K562 (cell line): ENCODE results near the gene ACTR5.

ENCODE experiments used
- AFF4 ChIP-seq: sonication (generic); formaldehyde crosslinking; IDR thresholded peaks from 2 replicates; pipeline ENCODE4 v1.8.0; 2023; ENCODE audit warnings: mild to moderate bottlenecking, missing genetic modification reagents
- GTF2A2 ChIP-seq: IDR thresholded peaks from 2 replicates; pipeline ENCODE4 v1.6.1; 2016; ENCODE audit warnings: mild to moderate bottlenecking, missing genetic modification characterization, missing compliant biosample characterization
- MLLT1 ChIP-seq, 2 experiments: fragments of 450-650 bp; IDR thresholded peaks; 2 replicates each; pipeline ENCODE4 v1.6.1; 2016
- SAP30 ChIP-seq: fragments of 200-600 bp; sonication (generic); IDR thresholded peaks from 2 replicates; pipeline ENCODE4 v1.6.1; 2012; ENCODE audit warnings: borderline replicate concordance, low read depth, mild to moderate bottlenecking, moderate library complexity, low read length, control low read depth, inconsistent platforms; ENCODE audit not compliant: insufficient read depth, poor library complexity, severe bottlenecking
- TAF1 ChIP-seq: IDR thresholded peaks from 2 replicates; pipeline ENCODE4 v1.6.1; 2011; ENCODE audit warnings: mild to moderate bottlenecking, low read length, moderate library complexity; ENCODE audit not compliant: insufficient read depth, control insufficient read depth, severe bottlenecking; ENCODE audit errors: extremely low read depth
- ZBTB7A ChIP-seq: IDR thresholded peaks from 2 replicates; pipeline ENCODE4 v1.6.1; 2011; ENCODE audit warnings: low read depth, mild to moderate bottlenecking, low read length, moderate library complexity, borderline replicate concordance; ENCODE audit not compliant: control insufficient read depth
- ZNF232 ChIP-seq: sonication (generic); formaldehyde crosslinking; IDR thresholded peaks from 2 replicates; pipeline ENCODE4 v1.8.0; 2022; ENCODE audit warnings: mild to moderate bottlenecking, missing genetic modification reagents

- TF ChIP-seq AFF4 (CRISPR knock-in tag) (no peak), ZBTB7A (no peak), ZNF232 (CRISPR knock-in tag) (no peak), GTF2A2 (no peak), TAF1 (no peak), MLLT1 (IDR thresholded peaks at IDR 0.05) (no peak), SAP30 (no peak)
Observed at GRCh38 chr20:38755324-38755910, 7.2 kb downstream of the ACTR5 start.
